GM12865 (cell line): ENCODE results near the gene ABR.
A peak's percentile ranks its signal among the peaks of the same experiment; 100 is the strongest.

Experiments
- DNase-seq: peaks from one replicate; pipeline ENCODE4 v3.0.0; 2010; ENCODE audit warnings: low read depth
- H3K4me3 ChIP-seq: 2 replicates; pipeline ENCODE4 v1.5.1; 2011; ENCODE audit warnings: mild to moderate bottlenecking, low read depth, low read length, control low read depth
- TF ChIP-seq, protein P1 (sequence below): IDR thresholded peaks from 2 replicates; pipeline ENCODE4 v1.5.1; 2011; ENCODE audit warnings: low read length, control low read depth, low read depth, inconsistent platforms; ENCODE audit not compliant: insufficient read depth; ENCODE audit errors: missing control alignments

The ABR gene

GRCh38 chr17:988561-988960, 191.2 kb downstream of the ABR start:
- H3K4me3 ChIP-seq = no peak overlapping the region
- DNase-seq = no peak
- TF ChIP-seq, protein P1, sequence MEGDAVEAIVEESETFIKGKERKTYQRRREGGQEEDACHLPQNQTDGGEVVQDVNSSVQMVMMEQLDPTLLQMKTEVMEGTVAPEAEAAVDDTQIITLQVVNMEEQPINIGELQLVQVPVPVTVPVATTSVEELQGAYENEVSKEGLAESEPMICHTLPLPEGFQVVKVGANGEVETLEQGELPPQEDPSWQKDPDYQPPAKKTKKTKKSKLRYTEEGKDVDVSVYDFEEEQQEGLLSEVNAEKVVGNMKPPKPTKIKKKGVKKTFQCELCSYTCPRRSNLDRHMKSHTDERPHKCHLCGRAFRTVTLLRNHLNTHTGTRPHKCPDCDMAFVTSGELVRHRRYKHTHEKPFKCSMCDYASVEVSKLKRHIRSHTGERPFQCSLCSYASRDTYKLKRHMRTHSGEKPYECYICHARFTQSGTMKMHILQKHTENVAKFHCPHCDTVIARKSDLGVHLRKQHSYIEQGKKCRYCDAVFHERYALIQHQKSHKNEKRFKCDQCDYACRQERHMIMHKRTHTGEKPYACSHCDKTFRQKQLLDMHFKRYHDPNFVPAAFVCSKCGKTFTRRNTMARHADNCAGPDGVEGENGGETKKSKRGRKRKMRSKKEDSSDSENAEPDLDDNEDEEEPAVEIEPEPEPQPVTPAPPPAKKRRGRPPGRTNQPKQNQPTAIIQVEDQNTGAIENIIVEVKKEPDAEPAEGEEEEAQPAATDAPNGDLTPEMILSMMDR = no peak

- no peak overlapping the region for H3K4me3 ChIP-seq
- TF ChIP-seq, protein P1 = no peak
- DNase-seq = no peak
Measured at GRCh38 chr17:987931-988330, 191.8 kb downstream of the ABR start.

DNA sequence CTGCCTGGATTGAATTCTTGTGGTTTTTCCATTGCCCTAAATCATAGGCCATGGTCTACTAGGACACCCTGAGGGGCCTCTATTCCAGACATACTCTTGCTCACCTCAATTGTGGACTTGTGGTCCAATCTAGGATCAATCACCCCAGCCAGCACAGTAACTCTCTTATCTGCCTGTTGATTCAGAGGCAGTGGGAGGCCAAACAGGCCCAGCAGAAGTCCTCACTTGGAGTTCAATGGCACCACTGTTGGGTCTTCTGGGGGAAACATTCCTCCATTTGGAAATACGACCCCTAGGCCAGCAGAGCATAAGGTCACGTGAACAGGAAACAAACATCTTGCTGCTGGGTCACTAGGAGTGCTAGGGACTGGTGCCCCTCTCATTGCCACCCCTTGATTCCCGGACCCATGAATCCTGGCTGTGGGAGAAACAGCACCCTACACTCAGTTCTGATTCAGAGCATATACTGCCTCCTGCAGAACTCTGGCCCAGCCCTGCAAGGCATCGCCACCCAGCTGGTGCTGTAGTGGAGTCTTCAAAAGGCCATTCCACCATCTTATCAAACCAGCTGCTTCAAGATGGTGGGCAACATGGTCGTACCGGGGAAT, 193.4 kb downstream of the ABR start:
- no peak for DNase-seq
- no peak overlapping the region for H3K4me3 ChIP-seq
- TF ChIP-seq, protein P1 = no peak

GRCh38 chr17:983921-984320, 195.9 kb downstream of the ABR start:
- H3K4me3 ChIP-seq = no peak overlapping the region
- TF ChIP-seq, protein P1 = no peak
- no peak for DNase-seq

GRCh38 chr17:981292-981658, 198.5 kb downstream of the ABR start:
- H3K4me3 ChIP-seq = no peak overlapping the region
- TF ChIP-seq, protein P1 = no peak
- DNase-seq = no peak

DNA sequence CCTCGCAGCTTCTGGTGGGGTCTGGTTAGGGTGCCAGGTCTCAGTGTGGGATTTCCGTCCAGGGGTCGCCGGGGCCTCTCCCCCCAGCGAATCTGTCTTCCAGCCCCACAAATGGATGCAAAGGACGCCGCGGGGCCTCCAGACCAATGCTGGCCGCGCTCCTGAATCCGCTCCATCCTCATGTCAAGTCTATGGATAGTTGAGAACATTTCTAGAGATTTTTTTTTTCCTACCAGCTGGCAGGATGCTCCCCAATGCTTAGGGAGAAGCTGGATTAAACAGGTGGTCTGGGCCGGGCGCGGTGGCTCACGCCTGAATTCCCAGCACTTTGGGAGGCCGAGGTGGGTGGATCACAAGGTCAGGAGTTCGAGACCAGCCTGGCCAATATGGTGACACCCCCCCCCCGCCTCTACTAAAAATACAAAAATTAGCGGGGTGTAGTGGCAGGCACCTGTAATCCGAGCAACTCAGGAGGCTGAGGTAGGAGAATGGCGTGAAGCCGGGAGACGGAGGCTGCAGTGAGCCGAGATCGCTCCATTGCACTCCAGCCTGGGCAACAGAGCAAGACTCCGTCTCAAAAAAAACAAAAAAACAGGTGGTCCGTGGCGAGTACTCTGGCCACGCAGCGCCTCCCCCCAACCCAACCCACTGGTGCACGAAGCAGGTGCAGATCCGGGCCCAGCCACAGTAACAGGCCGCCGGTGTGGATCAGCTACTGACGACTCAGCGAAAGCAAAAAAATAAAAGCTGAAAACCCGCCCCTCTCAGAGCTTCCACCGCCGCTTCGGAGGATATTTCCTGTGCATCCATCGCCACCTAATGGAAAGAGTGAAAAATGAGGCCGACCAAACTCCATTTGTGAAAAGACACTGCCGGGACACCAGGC, 199.1 kb downstream of the ABR start:
- TF ChIP-seq, protein P1 = peak; percentile 73
- peak; percentile 87 for DNase-seq
- peak overlapping the region; percentile 21 for H3K4me3 ChIP-seq
